ENCODE measurements around the gene CPVL.

- TF ChIP-seq CTCF (conservative IDR thresholded peaks at IDR 0.05) (no peak), ZFX (IDR thresholded peaks at IDR 0.05) (no peak)
Measured at GRCh38 chr7:29095631-29096445, 50.5 kb downstream of the CPVL start.

Data from C4-2B (cell line).